ENCODE data around the gene ABCA4.

Gene ABCA4

GRCh38 chr1:93979040-93979717 lies 141.8 kb downstream of the ABCA4 start:
- H3F3A ChIP-seq (ENCODE audit: low read depth) = no peaks in the 10 kb centered on the region
- H3K4me3 ChIP-seq (ENCODE audit: low read length, poor library complexity, severe bottlenecking) = no peak overlapping the region
- H3K27me3 ChIP-seq (ENCODE audit: insufficient read depth, low read length, poor library complexity, severe bottlenecking) = no peaks in the 10 kb centered on the region
- no peaks in the 10 kb centered on the region for H3K9me3 ChIP-seq (ENCODE audit: insufficient read depth, low read depth, low read length)
- H3K9me2 ChIP-seq (replicated peaks; ENCODE audit: low read depth, low read length) = no peaks in the 10 kb centered on the region
- H3K9ac ChIP-seq (ENCODE audit: low read depth, low read length, poor library complexity, severe bottlenecking) = no peak overlapping the region
- no peaks in the 10 kb centered on the region for H3K36me3 ChIP-seq (ENCODE audit: insufficient read depth, low read length)
- H4K20me1 ChIP-seq (ENCODE audit: insufficient read depth, low read length, poor library complexity, severe bottlenecking) = no peaks in the 10 kb centered on the region
- no peak overlapping the region for H3K4me2 ChIP-seq (ENCODE audit: low read depth, low read length, poor library complexity, severe bottlenecking)
- H3K79me2 ChIP-seq (ENCODE audit: insufficient read depth, low read length) = no peaks in the 10 kb centered on the region
- no peaks in the 10 kb centered on the region for H3K4me1 ChIP-seq (ENCODE audit: insufficient read depth, low read length, poor library complexity, severe bottlenecking)
- TF ChIP-seq CTCF (conservative IDR thresholded peaks at IDR 0.05; ENCODE audit: low read length) = no peak
- H2AFZ ChIP-seq (ENCODE audit: low read length) = no peak overlapping the region

GRCh38 chr1:93977598-93977945 lies 143.4 kb downstream of the ABCA4 start:
- H2AFZ ChIP-seq (ENCODE audit: low read length) = no peak overlapping the region
- H3K4me1 ChIP-seq (ENCODE audit: insufficient read depth, low read length, poor library complexity, severe bottlenecking) = no peaks in the 10 kb centered on the region
- no peaks in the 10 kb centered on the region for H4K20me1 ChIP-seq (ENCODE audit: insufficient read depth, low read length, poor library complexity, severe bottlenecking)
- no peak overlapping the region for H3K9ac ChIP-seq (ENCODE audit: low read depth, low read length, poor library complexity, severe bottlenecking)
- H3K36me3 ChIP-seq (ENCODE audit: insufficient read depth, low read length) = no peaks in the 10 kb centered on the region
- no peaks in the 10 kb centered on the region for H3K79me2 ChIP-seq (ENCODE audit: insufficient read depth, low read length)
- H3F3A ChIP-seq (ENCODE audit: low read depth) = no peaks in the 10 kb centered on the region
- no peaks in the 10 kb centered on the region for H3K27me3 ChIP-seq (ENCODE audit: insufficient read depth, low read length, poor library complexity, severe bottlenecking)
- no peaks in the 10 kb centered on the region for H3K9me2 ChIP-seq (replicated peaks; ENCODE audit: low read depth, low read length)
- no peak overlapping the region for H3K4me3 ChIP-seq (ENCODE audit: low read length, poor library complexity, severe bottlenecking)
- TF ChIP-seq CTCF (conservative IDR thresholded peaks at IDR 0.05; ENCODE audit: low read length) (no peak), EZH2phosphoT487 (IDR thresholded peaks at IDR 0.05; ENCODE audit: borderline replicate concordance) (no peak)
- H3K9me3 ChIP-seq (ENCODE audit: insufficient read depth, low read depth, low read length) = no peaks in the 10 kb centered on the region
- no peak overlapping the region for H3K4me2 ChIP-seq (ENCODE audit: low read depth, low read length, poor library complexity, severe bottlenecking)

- Histone ChIP-seq H3K4me2 (ENCODE audit: low read depth, low read length, poor library complexity, severe bottlenecking) (no peak overlapping the region), H3K27me3 (ENCODE audit: insufficient read depth, low read length, poor library complexity, severe bottlenecking) (no peaks in the 10 kb centered on the region), H2AFZ (ENCODE audit: low read length) (no peak overlapping the region)
These were observed 144.0 kb downstream of the ABCA4 start for GRCh38 chr1:93976711-93977597.

More at GRCh38 chr1:93976711-93977597, 144.0 kb downstream of the ABCA4 start:
- no peaks in the 10 kb centered on the region for H3K9me3 ChIP-seq (ENCODE audit: insufficient read depth, low read depth, low read length)
- H3K4me3 ChIP-seq (ENCODE audit: low read length, poor library complexity, severe bottlenecking) = no peak overlapping the region
- H3F3A ChIP-seq (ENCODE audit: low read depth) = no peaks in the 10 kb centered on the region
- no peaks in the 10 kb centered on the region for H3K9me2 ChIP-seq (replicated peaks; ENCODE audit: low read depth, low read length)
- H3K36me3 ChIP-seq (ENCODE audit: insufficient read depth, low read length) = no peaks in the 10 kb centered on the region
- H3K9ac ChIP-seq (ENCODE audit: low read depth, low read length, poor library complexity, severe bottlenecking) = no peak overlapping the region
- no peaks in the 10 kb centered on the region for H4K20me1 ChIP-seq (ENCODE audit: insufficient read depth, low read length, poor library complexity, severe bottlenecking)
- H3K79me2 ChIP-seq (ENCODE audit: insufficient read depth, low read length) = no peaks in the 10 kb centered on the region
- TF ChIP-seq CTCF (conservative IDR thresholded peaks at IDR 0.05; ENCODE audit: low read length) (no peak), EZH2phosphoT487 (IDR thresholded peaks at IDR 0.05; ENCODE audit: borderline replicate concordance) (no peak)
- H3K4me1 ChIP-seq (ENCODE audit: insufficient read depth, low read length, poor library complexity, severe bottlenecking) = no peaks in the 10 kb centered on the region

All from Loucy (cell line).